Amygdala (tissue), 56 donors: ENCODE measurements around the gene NAT10.
A peak's percentile ranks its signal among the peaks of the same experiment; 100 is the strongest.

ENCODE experiments used
- DNase-seq, 56 donors: peaks; one replicate each; lab custom pipeline; 2025; lab: John Stamatoyannopoulos, UW

The NAT10 gene

DNA sequence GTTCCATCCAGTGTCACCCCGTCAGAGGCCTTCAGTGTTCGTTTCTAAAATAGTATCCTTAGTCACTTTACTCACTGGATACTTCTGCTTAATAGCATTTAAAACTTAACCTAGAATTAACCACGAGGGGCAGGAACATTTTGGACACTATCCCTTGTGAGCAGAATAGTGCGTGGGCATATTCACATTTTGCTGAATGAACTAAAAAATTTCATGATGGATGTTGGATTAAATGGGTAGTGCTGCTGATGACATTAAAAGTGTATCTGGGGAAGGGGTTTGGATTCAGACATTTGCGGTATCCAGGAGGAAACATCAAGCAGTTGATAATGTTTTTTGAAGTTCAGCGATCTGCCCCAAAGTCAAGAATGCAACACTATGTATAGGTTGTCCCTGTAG, 750 bp upstream of the NAT10 start:
- DNase-seq = no peak

DNA sequence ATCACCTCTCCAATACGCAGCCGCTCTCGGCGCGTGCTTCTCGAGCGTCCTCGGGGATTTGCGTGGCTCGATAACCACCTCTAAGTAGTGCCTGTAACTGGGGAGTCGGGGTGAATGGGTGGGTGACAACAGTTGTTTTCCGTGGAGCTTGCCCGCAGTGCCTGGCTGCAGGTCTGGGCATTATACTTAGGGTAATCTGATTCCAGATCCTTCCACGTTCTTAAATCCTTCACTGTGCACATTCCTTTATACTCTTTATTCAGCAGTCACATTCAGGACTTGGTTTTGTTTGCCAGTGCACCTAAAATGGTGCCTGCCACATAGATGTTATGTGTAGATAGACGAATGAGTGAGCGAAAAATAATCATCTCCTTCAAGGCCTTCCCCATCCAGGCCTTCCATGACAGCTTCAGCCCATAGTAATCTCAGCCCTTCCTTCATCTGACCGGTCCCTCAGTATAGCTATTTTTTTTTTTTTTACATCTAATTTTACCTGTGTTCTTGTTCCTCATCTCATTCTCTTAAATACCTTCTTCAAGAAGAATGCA, 602 bp downstream of the NAT10 start:
- peak in 4 of 56 donors; percentile 50 to 65 (median 53) for DNase-seq

DNA sequence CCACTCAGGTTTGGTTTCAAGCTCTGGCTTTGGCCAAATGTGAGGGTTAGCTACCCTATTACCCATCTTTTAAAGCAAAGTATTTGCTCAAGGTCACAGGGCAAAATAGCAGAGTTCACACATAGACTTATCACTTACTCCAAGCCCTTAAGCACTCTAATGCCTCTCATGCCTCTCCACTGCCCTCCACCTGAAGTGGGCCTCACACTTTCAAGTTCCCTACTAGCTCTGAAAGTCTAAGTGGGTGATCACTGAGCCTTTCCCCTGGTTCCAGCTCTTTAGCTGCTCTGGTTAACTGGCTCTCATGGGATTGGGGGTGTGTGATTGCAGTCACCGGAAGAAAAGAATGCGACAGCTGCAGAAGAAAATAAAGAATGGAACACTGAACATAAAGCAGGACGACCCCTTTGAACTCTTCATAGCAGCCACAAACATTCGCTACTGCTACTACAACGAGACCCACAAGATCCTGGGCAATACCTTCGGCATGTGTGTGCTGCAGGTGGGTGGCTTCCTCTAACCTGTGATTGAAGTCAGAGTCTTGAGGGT, 6.4 kb downstream of the NAT10 start:
- no peak for DNase-seq

DNA sequence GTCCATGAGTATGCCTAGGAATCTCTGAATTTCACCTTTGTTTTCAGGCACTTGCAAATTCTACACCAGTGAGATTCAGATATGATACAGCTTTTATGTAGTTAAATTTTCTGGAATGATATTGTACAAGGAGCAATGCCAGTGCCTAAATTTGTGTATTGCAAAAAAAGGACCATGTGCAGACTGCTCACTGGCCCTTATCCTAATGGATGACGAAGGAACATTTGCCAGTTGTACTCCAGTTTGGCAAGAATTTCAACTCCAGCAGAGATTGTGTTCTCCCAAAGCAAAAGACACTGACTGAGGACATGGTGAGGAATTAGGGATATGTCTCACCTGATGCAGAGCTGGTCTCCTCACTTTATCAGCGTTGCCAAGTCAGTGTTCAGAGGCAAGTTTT, 8.6 kb downstream of the NAT10 start:
- no peak for DNase-seq

DNA sequence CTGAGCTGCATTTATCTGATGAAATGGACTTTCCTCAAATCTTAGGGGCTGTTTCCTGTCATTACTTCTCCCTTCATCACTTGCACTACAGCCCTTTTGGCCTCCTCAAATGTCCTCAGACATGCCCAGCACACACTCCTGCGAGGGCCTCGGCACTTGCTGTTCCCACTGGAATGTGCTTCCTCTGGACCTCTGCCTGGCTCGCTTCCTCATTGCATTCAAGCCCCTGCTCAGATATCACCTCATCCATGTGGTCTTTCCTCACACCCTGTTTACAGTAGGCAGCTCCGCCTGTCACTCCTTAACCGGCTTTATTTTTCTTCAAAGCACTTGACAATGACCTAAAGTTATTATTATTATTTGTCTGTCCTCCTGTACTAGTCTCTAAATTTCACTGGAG, 9.0 kb downstream of the NAT10 start:
- no peak for DNase-seq

DNA sequence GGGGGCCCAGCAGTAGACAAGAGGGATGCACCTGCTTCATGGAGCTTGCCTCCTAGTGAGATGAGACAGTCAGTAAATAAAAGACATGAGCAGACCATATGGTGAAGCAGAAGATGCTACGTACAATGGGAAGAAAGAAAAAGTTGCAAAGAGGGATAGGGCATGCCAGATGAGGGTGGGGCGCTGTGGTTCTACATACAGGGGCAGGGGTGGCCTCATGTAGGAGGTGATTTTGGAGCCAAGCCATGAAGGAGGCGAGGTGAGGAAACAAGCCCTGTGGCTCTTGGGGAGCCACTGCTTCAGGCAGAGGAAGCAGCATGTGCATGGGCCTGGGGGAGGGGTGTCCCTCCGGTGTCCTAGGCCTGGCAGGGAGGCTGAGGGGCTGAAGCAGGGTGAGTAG, 15.2 kb downstream of the NAT10 start:
- DNase-seq = no peak

DNA sequence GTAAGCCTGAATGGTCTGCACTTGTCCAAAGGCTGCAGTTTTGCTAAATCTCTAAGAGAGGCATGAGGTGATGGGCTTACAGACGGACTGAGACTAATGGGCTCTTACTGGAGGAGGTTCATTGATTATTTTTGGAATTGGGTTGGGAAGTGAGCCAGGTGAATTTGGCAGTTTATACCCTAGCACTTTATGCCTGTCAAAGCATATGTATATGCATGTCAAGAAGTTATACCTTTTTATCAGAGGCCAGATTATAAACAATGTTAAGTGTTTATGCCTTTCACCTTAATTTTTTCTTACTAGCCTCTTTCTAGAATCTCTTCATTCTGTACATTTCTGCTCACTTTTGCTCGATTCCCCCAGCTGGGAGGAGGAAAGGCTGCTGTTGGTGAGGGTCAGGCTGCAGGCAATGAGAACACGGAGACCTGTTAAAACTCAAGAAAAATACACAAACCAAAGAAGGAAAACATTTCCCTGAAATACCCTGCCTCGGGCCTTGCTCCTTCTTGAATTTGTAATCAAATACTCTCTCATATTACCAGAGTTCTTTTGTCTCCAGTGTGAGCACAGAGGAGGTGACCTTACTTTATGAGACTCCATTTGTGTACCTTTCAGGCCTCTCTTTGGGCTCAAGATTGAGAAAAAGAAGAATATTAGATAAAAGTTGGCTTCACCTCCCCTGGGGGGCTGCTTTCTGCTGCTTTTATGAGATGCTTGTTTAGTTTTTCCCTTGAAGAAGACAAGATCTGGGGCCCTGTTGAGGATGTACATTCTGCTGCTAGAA, 19.6 kb downstream of the NAT10 start:
- no peak for DNase-seq

DNA sequence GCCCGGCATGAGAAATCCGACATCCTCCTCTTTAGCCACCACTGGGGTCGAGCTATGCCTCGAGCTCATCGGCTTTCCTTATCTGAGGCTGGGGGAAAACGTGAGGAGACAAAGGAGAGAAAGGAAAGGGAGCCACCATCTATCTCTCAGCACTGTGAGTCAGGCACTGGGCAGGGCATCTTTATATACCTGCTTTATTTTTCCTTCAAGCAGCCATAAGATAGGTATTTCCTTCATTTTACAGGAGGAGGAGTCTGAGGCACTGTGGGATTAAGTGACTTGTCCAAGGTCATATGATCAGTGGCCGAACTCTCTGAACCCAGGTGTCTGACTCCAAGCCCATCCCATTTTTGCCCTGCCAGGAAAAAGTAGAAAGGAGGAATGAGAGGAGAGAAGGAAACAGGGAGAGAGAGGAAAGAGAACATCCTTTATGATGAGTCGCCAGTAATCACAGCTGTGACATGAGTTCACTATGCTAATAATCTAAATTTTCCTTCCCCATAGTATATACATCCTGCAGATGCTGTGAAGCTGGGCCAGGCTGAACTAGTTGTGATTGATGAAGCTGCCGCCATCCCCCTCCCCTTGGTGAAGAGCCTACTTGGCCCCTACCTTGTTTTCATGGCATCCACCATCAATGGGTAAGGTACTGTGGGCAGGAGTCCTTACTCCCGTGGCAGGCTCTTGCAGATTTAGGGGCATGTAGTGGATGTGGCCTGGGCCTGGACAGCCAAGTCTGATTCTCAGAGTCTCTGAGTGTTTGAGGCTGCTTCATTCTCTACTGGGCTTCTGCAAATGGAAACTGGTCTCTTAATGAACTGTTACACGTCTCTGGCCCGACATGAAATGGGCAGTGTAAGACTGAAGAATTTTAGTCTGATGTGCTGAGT, 21.8 kb downstream of the NAT10 start:
- no peak for DNase-seq

DNA sequence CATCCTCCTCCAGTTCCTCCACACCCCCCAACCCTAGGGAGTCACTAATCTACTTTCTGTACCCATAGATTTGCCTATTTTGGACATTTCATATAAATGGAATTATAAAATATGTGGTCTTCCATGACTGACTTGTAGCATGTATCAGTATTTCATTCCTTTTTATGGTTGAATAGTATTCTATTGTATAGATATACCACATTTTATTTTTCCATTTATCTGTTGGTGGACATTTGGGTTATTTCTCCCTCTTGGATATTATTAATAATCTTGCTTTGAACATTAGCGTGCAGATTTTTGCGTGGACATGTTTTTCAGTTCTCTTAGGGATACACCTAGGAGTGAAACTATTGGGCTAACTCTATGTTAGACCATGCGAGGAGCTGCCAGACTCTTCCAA, 23.4 kb downstream of the NAT10 start:
- no peak for DNase-seq

DNA sequence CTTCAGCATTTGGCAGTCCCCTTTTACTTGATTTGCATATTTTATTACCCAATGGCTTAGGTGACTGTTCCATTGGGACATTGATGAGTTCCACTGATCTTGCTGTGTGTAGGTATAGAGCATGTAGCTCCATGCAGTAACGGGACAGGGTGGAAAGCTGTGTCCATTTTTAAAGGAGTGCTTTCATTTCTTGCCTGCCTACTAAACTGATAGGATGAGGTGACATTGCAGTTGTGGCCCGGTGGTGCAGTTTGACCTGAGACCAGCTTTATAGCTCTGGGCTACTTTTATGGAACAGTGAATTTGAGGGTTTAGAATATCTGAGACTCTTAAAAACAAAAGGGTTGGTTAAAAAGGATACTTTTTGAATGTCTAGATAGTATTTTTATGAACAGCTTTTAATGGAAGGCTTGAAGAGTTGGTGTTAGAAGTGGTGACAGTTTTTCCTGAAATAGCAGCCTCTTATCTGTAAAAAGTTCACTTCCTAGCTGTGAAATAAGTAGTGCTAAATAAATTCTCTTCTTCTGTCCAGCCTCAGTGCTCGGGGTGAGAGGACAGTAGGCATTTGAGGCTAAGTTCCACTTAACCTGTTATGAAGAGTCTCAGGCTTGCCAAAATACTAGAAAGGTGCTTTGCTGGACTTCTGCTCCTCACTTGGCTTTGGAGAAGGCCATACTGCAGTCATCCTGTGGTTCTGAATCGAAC, 27.0 kb downstream of the NAT10 start:
- DNase-seq = no peak

DNA sequence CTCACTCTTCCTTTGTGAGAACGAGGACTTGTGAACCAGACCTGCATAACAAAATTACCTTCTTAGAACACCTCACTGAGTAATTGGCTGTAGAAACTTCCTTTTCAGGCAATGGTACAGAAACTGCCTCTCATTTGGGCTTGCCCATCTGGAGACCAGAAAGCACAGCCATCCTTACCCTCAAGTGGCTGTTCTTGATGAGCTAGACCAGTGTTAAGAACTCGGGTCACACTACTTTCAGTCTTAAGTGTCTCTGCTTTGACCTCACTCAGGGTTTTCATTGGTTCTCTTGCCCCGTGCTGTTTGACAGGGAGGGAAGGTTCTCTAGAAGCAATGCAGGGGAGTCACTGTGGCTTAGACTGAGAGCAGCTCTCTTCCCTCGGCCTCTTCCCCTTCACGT, 29.3 kb downstream of the NAT10 start:
- no peak for DNase-seq

DNA sequence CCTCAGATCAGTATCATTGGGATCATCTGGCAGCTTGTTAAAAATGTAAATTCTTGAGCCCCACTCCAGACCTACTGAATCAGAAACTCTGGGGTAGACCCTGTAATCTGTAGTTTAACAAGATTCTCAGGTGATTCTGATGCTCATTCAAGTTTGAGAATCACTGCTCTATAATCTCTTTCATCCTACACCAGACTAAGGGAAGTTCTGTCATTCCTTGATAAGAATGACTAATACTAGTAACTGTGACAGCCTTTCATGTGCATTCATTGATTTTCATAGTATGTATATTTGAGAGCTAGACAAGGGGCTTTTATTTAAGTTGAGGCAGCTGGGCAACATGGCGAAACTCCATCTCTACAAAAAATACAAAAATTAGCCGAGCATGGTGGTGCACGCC, 30.0 kb downstream of the NAT10 start:
- no peak for DNase-seq

DNA sequence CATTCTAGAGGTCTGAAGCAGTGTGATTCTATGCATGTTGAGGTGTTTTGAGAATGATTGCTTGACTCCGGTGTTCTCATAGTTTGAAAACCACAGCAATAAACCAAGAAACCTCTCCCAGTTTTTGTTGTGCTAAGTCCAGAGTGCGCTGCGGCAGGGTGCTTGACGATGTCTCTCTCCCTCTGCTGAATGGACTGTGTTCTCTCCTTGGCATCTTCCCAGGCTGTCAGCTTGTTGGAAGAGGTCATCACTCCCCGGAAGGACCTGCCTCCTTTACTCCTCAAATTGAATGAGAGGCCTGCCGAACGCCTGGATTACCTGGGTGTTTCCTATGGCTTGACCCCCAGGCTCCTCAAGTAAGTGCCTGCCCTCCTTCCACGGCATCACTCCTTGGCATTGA, 31.0 kb downstream of the NAT10 start:
- no peak for DNase-seq

DNA sequence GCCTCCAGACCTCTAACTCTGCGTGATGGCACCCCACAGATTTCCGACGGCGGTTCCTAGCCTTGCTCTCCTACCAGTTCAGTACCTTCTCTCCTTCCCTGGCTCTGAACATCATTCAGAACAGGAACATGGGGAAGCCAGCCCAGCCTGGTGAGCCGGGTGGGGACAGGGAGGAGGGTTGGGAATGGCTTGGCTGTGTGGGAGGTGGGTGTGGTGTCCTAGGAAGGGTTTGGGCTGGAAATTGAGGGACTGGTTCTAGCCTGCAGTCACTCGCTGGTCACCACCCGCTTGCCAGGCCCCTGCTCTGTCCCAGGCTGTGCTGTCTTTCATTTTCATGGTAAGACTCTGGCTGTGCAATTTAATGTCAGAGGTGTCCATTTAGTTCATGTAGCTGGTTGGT, 33.9 kb downstream of the NAT10 start:
- no peak for DNase-seq

DNA sequence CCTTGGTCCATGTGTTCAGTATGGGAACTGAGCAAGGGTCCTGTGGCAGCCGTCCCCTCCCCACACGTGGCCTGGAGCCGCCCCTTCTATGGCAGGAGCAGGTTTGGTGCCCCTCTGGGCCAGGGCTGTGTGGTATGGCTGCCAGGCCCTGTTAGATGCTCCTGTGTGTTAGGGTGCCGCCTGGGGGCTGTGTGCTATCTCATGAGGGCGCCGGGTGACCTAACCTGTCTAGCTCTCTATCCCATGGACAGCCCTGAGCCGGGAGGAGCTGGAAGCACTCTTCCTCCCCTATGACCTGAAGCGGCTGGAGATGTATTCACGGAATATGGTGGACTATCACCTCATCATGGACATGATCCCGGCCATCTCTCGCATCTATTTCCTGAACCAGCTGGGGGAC, 34.7 kb downstream of the NAT10 start:
- no peak for DNase-seq

DNA sequence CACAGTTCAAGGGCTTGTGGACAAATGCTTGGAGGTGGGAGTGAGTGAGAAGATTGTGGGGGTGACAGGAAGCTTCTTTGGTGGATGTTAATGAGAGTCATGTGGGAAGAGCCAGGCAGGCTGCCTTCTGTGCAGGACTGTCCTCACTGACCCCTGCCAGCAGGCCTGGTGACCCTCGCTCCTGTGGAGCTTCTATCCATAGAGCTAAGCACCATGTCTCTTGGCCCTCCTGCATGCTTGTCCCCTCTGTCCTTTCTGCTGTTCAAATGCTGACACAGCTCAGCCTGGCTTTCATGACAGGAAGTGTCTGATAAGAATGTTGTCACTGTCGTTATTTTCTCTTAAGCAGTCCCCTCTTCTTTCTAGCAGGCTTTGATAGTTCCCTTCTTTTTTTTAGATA, 37.6 kb downstream of the NAT10 start:
- no peak for DNase-seq

DNA sequence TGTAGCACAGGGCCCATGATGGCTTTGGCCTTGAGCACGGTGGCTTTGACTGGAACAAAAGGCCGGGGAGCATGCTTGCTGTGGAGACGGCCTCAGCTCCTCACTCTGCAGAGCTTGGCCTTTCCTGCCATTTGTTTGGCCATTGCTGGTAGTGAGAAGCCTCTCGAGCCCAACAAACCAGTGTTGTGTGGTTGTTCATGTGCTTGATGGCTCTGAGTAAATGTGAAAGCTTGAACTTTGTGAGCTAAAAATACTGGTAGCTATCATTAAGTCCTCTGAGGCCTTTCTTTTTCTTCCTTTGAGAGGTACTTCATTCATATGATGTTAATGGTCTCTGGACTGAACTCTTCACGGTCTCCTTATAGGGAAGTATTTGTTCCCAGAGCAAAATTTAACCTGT, 39.6 kb downstream of the NAT10 start:
- no peak for DNase-seq

DNA sequence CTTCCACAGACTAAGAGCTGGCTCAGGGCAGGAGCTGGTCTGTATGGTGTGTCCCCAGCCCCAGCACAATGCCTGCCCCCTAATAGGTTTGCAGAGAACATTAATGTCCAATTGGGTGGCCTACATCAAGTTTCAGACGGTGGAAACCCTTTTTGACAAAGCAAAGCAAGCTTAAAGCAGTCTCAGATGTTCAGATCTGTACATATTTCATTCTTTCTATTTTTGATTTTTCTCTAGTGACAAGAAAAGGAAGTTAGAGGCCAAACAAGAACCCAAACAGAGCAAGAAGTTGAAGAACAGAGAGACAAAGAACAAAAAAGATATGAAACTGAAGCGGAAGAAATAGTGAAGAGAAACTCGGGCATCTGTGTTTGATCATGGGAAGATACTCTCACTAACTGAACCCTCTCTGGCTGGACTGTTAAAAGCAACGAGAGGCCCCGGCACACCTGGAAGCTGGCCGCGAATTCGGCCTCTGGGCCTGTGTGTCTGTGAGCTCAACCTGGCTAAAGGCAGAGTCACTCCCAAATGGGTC, 40.5 kb downstream of the NAT10 start:
- no peak for DNase-seq

DNA sequence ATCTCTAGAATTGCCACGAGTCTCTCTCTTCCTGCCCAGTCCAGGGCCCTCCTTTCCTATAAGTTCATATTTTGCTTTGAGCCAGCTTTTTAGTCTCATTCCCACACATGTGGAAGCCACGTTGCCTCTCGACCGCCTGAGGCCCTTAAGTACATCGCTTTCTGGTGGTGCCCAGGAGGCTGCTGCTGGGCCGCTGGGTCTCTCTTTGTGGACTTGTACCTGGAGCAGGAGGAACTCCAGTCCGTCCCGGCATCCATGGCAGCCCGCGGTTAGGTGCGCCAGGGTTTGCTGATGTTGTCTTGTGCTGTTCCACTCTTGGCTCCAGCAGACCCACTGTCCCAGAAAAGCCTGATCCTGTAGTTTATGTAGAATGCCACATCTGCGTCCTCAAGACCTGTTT, 41.0 kb downstream of the NAT10 start:
- DNase-seq = no peak

DNA sequence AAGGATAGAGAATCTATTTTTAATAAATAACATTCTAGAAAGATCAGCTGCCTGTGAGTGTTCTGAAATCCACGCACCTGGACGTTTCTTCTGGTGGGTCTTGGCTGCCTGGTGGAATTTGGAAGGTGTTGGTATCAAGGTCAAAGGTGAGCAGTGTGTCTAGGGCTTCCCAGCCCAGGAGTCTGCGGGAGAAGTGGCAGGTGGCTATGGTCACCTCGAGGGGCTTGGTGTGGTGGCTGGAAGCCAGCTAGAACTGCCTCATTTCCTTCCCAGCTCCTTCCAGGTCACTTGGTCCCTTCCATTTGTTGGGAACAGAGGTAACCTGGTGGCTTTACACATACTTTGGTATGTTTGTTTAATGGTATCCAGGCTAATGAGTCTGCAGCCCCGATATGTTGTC, 41.4 kb downstream of the NAT10 start:
- no peak for DNase-seq

DNA sequence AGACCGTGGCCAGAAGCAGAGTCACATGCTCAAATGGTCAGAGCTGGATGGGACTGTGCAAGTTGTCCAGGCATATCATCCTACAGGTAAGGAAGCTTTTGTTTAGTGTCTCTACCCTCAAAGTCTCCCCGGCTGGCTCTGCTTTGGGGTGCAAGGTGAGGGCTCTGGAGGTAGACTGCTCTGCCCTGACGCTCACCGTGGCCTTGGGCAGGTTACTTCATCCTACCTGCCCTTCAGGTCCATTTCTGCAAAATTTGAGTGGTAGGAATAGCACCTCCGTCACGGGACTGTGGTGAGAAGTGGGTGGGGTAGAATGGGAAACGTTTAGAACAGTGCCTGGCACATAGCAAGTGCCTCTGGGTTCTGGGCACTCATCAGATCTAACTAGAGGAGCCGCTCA, 42.2 kb downstream of the NAT10 start:
- DNase-seq = no peak
